HG02870 (cell line): ENCODE data around the gene LACTB.

Experiments
- ATAC-seq: cut with Tn5 transposase; IDR thresholded peaks from one replicate; pipeline ENCODE4 v1.9.1; 2021; ENCODE audit warnings: mild to moderate bottlenecking, moderate library complexity; ENCODE audit not compliant: unreplicated experiment

LACTB gene

GRCh38 chr15:63121382-63122001, at the start of gene LACTB:
TSS of gene LACTB (plus strand) at chr15:63121861. CDS start at chr15:63121872, 11 bp downstream.
- peak; percentile 76 for ATAC-seq

GRCh38 chr15:63072023-63072650, 49.5 kb upstream of the LACTB start:
- ATAC-seq = no peak

GRCh38 chr15:63072809-63073277, 48.8 kb upstream of the LACTB start:
- no peak for ATAC-seq

- ATAC-seq = no peak
These were observed 48.0 kb upstream of the LACTB start for GRCh38 chr15:63073497-63074172.

GRCh38 chr15:63075015-63075983, 46.4 kb upstream of the LACTB start:
- ATAC-seq = no peak

- no peak for ATAC-seq
These were observed 45.5 kb upstream of the LACTB start for GRCh38 chr15:63075984-63076713.

- no peak for ATAC-seq
These were observed 45.0 kb upstream of the LACTB start for GRCh38 chr15:63076714-63077046.

- ATAC-seq = no peak
These were observed 43.7 kb upstream of the LACTB start for GRCh38 chr15:63077952-63078351.

- ATAC-seq = no peak
These were observed 41.6 kb upstream of the LACTB start for GRCh38 chr15:63079947-63080626.

- ATAC-seq = no peak
These were observed 40.9 kb upstream of the LACTB start for GRCh38 chr15:63080634-63081250.

- no peak for ATAC-seq
These were observed 39.3 kb upstream of the LACTB start for GRCh38 chr15:63082366-63082765.

GRCh38 chr15:63083044-63083443, 38.6 kb upstream of the LACTB start:
- no peak for ATAC-seq

- no peak for ATAC-seq
These were observed 38.1 kb upstream of the LACTB start for GRCh38 chr15:63083541-63083940.

GRCh38 chr15:63084806-63085205, 36.9 kb upstream of the LACTB start:
- no peak for ATAC-seq

GRCh38 chr15:63085289-63085688, 36.4 kb upstream of the LACTB start:
- ATAC-seq = no peak

GRCh38 chr15:63086271-63086670, 35.4 kb upstream of the LACTB start:
- no peak for ATAC-seq

- ATAC-seq = no peak
These were observed 34.7 kb upstream of the LACTB start for GRCh38 chr15:63086947-63087346.

GRCh38 chr15:63088533-63089245, 33.0 kb upstream of the LACTB start:
- no peak for ATAC-seq
